Ascending aorta (tissue), 2 donors: ENCODE measurements around the gene TENT4A. TPM values are rescaled to one million over a fixed set of nuclear protein-coding genes. Genes with fewer than 3 reads are reported as not detected.

Source experiments
- DNase-seq, 2 donors: peaks; one replicate each; pipeline ENCODE4 v3.0.0-alpha.2; 2019; ENCODE audit warnings: low spot score in 2 of 2
- H3K27ac ChIP-seq, 2 donors: fragments of 200-600 bp; sonication (generic); one replicate each; pipeline ENCODE4 v1.5.1; 2016 to 2017; ENCODE audit warnings: mild to moderate bottlenecking in 1 of 2
- H3K27me3 ChIP-seq: fragments of 200-600 bp; sonication (generic); one replicate; pipeline ENCODE4 v1.5.1; 2017
- H3K36me3 ChIP-seq, 2 donors: fragments of 200-600 bp; sonication (generic); one replicate each; pipeline ENCODE4 v1.5.1; 2016
- H3K4me1 ChIP-seq, 2 donors: fragments of 200-600 bp; sonication (generic); one replicate each; pipeline ENCODE4 v1.5.1; 2016 to 2017; ENCODE audit warnings: mild to moderate bottlenecking in 1 of 2
- H3K4me3 ChIP-seq, 2 donors: fragments of 200-600 bp; sonication (generic); one replicate each; pipeline ENCODE4 v1.5.1; 2016 to 2017; ENCODE audit warnings: mild to moderate bottlenecking in 1 of 2
- H3K9me3 ChIP-seq, 2 donors: fragments of 200-600 bp; sonication (generic); one replicate each; pipeline ENCODE4 v1.5.1; 2016
- CTCF ChIP-seq, 3 experiments: fragments of 200-600 bp in 2 of 3; fragments of 450-650 bp in 1 of 3; sonication (generic) in 2 of 3; IDR thresholded peaks; one replicate each; pipeline ENCODE4 v1.5.1; 2016 to 2019; ENCODE audit warnings: antibody characterized with exemption in 3 of 3, mild to moderate bottlenecking in 1 of 3, moderate library complexity in 1 of 3
- intact Hi-C: fragments of 100-400 bp; cut with DNase I; formaldehyde crosslinking; loops from one replicate; pipeline ENCODE4 v1.15.1; 2023
- total RNA-seq: library from RNA; depleted of rRNA; stranded (reverse); fragments of >200 nt; gene quantifications from one replicate; pipeline ENCODE4 v1.1.0, GENCODE V29; 2016

TENT4A gene
- total RNA-seq, 1 donor from 2014 or later, result 12.5 TPM

- intact Hi-C loops, result loop anchor here (10.0 kb wide), 1 partner anchor 1045 kb away; no protein-coding TSS in a partner anchor
These were observed 13.1 kb upstream of the TENT4A start for GRCh38 chr5:6700074-6700684.

GRCh38 chr5:6700685-6701355 is 12.4 kb upstream of the TENT4A start:
- Histone ChIP-seq H3K36me3 (no peaks in the 10 kb centered on the region), H3K27ac (no peak overlapping the region), H3K4me3 (no peak overlapping the region), H3K27me3 (no peaks in the 10 kb centered on the region), H3K9me3 (no peaks in the 10 kb centered on the region), H3K4me1 (peaks cover 13 to 23% of the 10 kb centered on the region in 2 donors)
- intact Hi-C loops, result loop anchor here (10.0 kb wide), 1 partner anchor 1046 kb away; no protein-coding TSS in a partner anchor
- no peak for TF ChIP-seq CTCF (IDR thresholded peaks at IDR 0.05)
- no peak for DNase-seq

More at GRCh38 chr5:6700074-6700684, 13.1 kb upstream of the TENT4A start:
- Histone ChIP-seq H3K27me3 (no peaks in the 10 kb centered on the region), H3K36me3 (no peaks in the 10 kb centered on the region), H3K4me1 (peaks cover 7 to 16% of the 10 kb centered on the region in 2 donors), H3K27ac (no peak overlapping the region), H3K9me3 (no peaks in the 10 kb centered on the region), H3K4me3 (no peak overlapping the region)
- no peak for DNase-seq
- no peak for TF ChIP-seq CTCF (IDR thresholded peaks at IDR 0.05)

GRCh38 chr5:6701491-6701890 is 11.7 kb upstream of the TENT4A start:
- H3K36me3 ChIP-seq, result no peaks in the 10 kb centered on the region
- H3K27me3 ChIP-seq, result no peaks in the 10 kb centered on the region
- intact Hi-C loops, result loop anchor here (10.0 kb wide), 1 partner anchor 1047 kb away; no protein-coding TSS in a partner anchor
- TF ChIP-seq CTCF (IDR thresholded peaks at IDR 0.05), result no peak
- H3K9me3 ChIP-seq, result no peaks in the 10 kb centered on the region
- no peak for DNase-seq
- peaks cover 14 to 29% of the 10 kb centered on the region in 2 donors for H3K4me1 ChIP-seq
- no peak overlapping the region for H3K4me3 ChIP-seq
- no peak overlapping the region for H3K27ac ChIP-seq

GRCh38 chr5:6702633-6703032 is 10.6 kb upstream of the TENT4A start:
- Histone ChIP-seq H3K4me1 (peaks cover 14 to 29% of the 10 kb centered on the region in 2 donors), H3K27me3 (no peaks in the 10 kb centered on the region), H3K27ac (peak overlapping the region in 1 of 2 donors; percentile 88), H3K9me3 (no peaks in the 10 kb centered on the region), H3K4me3 (no peak overlapping the region), H3K36me3 (no peaks in the 10 kb centered on the region)
- TF ChIP-seq CTCF (IDR thresholded peaks at IDR 0.05), result no peak
- no peak for DNase-seq
- intact Hi-C loops, result loop anchor here (10.0 kb wide), 1 partner anchor 1048 kb away; no protein-coding TSS in a partner anchor

- no peak for TF ChIP-seq CTCF (IDR thresholded peaks at IDR 0.05)
- Histone ChIP-seq H3K4me1 (peaks cover 14 to 29% of the 10 kb centered on the region in 2 donors), H3K27me3 (no peaks in the 10 kb centered on the region), H3K36me3 (no peaks in the 10 kb centered on the region), H3K27ac (peak overlapping the region; percentile 88 to 89), H3K9me3 (no peaks in the 10 kb centered on the region), H3K4me3 (no peak overlapping the region)
- intact Hi-C loops, result loop anchor here (1.0 to 10.0 kb wide), 3 partner anchors 8 to 1049 kb away; partner anchors contain the start of genes NSUN2 and SRD5A1
- no peak for DNase-seq
These were observed 9.4 kb upstream of the TENT4A start for GRCh38 chr5:6703806-6704205.
